ENCODE data around the gene ZBED4.

DNA sequence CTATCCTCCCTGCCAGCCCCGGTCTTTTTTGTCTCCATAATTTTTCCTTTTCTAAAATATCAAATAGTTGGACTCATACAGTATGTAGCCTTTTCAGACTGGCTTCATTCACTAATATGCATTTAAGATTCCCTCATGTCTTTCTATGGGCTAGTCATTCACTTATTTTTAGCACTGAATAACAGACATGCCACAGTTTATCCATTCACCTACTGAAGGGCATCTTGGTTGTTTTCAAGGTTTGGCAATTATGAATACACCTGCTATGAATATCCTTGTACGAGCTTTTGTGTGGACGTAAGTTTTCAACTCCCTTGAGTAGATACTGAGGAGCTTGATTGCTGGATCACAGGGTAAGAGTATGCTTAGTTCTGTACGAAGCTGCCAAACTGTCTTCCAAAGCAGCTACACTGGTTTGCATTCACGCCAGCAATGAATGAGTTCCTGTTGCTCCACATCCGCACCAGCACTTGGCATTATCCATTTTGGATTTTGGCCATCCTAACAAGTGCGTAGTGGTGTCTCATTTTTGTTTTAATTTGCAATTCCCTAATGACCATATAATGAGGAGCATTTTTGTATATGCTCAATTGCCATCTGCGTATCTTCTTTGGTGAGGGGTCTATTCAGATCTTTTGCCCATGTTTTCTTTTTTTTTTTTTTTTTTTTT lies 43.5 kb downstream of the ZBED4 start:
- TF ChIP-seq EP300 (IDR thresholded peaks at IDR 0.05) (no peak), POLR2AphosphoS5 (IDR thresholded peaks at IDR 0.05) (no peak)
- TF ChIP-seq, protein P1, sequence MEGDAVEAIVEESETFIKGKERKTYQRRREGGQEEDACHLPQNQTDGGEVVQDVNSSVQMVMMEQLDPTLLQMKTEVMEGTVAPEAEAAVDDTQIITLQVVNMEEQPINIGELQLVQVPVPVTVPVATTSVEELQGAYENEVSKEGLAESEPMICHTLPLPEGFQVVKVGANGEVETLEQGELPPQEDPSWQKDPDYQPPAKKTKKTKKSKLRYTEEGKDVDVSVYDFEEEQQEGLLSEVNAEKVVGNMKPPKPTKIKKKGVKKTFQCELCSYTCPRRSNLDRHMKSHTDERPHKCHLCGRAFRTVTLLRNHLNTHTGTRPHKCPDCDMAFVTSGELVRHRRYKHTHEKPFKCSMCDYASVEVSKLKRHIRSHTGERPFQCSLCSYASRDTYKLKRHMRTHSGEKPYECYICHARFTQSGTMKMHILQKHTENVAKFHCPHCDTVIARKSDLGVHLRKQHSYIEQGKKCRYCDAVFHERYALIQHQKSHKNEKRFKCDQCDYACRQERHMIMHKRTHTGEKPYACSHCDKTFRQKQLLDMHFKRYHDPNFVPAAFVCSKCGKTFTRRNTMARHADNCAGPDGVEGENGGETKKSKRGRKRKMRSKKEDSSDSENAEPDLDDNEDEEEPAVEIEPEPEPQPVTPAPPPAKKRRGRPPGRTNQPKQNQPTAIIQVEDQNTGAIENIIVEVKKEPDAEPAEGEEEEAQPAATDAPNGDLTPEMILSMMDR (IDR thresholded peaks at IDR 0.05) = no peak
